H1 (cell line): ENCODE results near the gene PTGIS. TPM values are rescaled to one million over a fixed set of nuclear protein-coding genes. Genes with fewer than 3 reads are reported as not detected.

Source experiments
- ASH2L ChIP-seq: fragments of 200-600, 300-600 bp; sonication (generic); IDR thresholded peaks from one replicate; pipeline ENCODE4 v1.7.1; 2017; ENCODE audit warnings: low read length
- CBX8 ChIP-seq: fragments of 300-800, 300-1000 bp; sonication (generic); IDR thresholded peaks from 2 replicates; pipeline ENCODE4 v1.7.1; 2016; ENCODE audit warnings: low read depth, low read length, borderline replicate concordance
- CEBPB ChIP-seq: IDR thresholded peaks from 2 replicates; pipeline ENCODE4 v1.6.1; 2012; ENCODE audit warnings: low read depth, low read length
- CTCF ChIP-seq, 3 experiments: IDR thresholded peaks; 1 replicate in 2 of 3; 2 replicates in 1 of 3; pipeline versions ENCODE4 v1.5.1 to v1.6.1; 2011; ENCODE audit warnings: low read length in 3 of 3, mild to moderate bottlenecking in 3 of 3, inconsistent platforms in 2 of 3, low read depth in 1 of 3, moderate library complexity in 1 of 3; ENCODE audit not compliant: insufficient read depth in 1 of 3; ENCODE audit errors: control extremely low read depth in 1 of 3
- GABPA ChIP-seq: IDR thresholded peaks from 2 replicates; pipeline ENCODE4 v1.6.1; 2011; ENCODE audit warnings: mild to moderate bottlenecking, low read length, moderate library complexity, borderline replicate concordance; ENCODE audit not compliant: insufficient read depth
- KDM4A ChIP-seq: IDR thresholded peaks from one replicate; pipeline ENCODE4 v1.7.1; 2012; ENCODE audit warnings: low read depth, mild to moderate bottlenecking, moderate library complexity, low read length, inconsistent platforms; ENCODE audit not compliant: severe bottlenecking
- KDM5A ChIP-seq: fragments of 200-600 bp; IDR thresholded peaks from 2 replicates; pipeline ENCODE4 v1.7.1; 2012; ENCODE audit warnings: mild to moderate bottlenecking, low read length, inconsistent platforms, mixed read lengths
- MAFK ChIP-seq: IDR thresholded peaks from 2 replicates; pipeline ENCODE4 v1.6.1; 2012; ENCODE audit warnings: low read depth, mild to moderate bottlenecking, improper control_type of control experiment, low read length
- NANOG ChIP-seq: IDR thresholded peaks from 2 replicates; pipeline ENCODE4 v1.6.1; 2011; ENCODE audit warnings: low read length, low read depth, mild to moderate bottlenecking, inconsistent platforms; ENCODE audit not compliant: insufficient read depth, poor library complexity, severe bottlenecking
- POLR2A ChIP-seq, 2 experiments: IDR thresholded peaks; 1 replicate in 1 of 2; 2 replicates in 1 of 2; pipeline ENCODE4 v1.6.1; 2011; ENCODE audit warnings: low read depth in 2 of 2, low read length in 2 of 2, mild to moderate bottlenecking in 2 of 2; ENCODE audit errors: control extremely low read depth in 1 of 2
- RBBP5 ChIP-seq: IDR thresholded peaks from 2 replicates; pipeline ENCODE4 v1.7.1; 2012; ENCODE audit warnings: low read depth, mild to moderate bottlenecking, inconsistent platforms, low read length, moderate library complexity, borderline replicate concordance
- SIN3A ChIP-seq, 2 experiments: IDR thresholded peaks in 1 of 2; conservative IDR thresholded peaks in 1 of 2; 2 replicates each; pipeline ENCODE4 v1.6.1; 2011 to 2012; ENCODE audit warnings: low read length in 2 of 2, improper control_type of control experiment in 1 of 2, low read depth in 1 of 2, mild to moderate bottlenecking in 1 of 2
- SIRT6 ChIP-seq: IDR thresholded peaks from one replicate; pipeline ENCODE4 v1.7.1; 2012; ENCODE audit warnings: low read length, inconsistent platforms
- TAF7 ChIP-seq: optimal IDR thresholded peaks from 2 replicates; pipeline ENCODE3; 2011; ENCODE audit warnings: low read depth, mild to moderate bottlenecking, inconsistent platforms, low read length, moderate library complexity, borderline replicate concordance
- TBP ChIP-seq: IDR thresholded peaks from 2 replicates; pipeline ENCODE4 v1.6.1; 2011; ENCODE audit warnings: low read depth, low read length, improper control_type of control experiment
- TCF12 ChIP-seq: IDR thresholded peaks from 2 replicates; pipeline ENCODE4 v1.6.1; 2011; ENCODE audit warnings: low read depth, mild to moderate bottlenecking, low read length
- TEAD4 ChIP-seq: IDR thresholded peaks from 2 replicates; pipeline ENCODE4 v1.6.1; 2012; ENCODE audit warnings: low read depth, low read length, inconsistent platforms, mixed read lengths
- USF2 ChIP-seq: IDR thresholded peaks from 2 replicates; pipeline ENCODE4 v1.6.1; 2011; ENCODE audit warnings: low read length, improper control_type of control experiment
- YY1 ChIP-seq: IDR thresholded peaks from 2 replicates; pipeline ENCODE4 v1.6.1; 2011; ENCODE audit warnings: low read depth, mild to moderate bottlenecking, low read length
- ZNF274 ChIP-seq: IDR thresholded peaks from 2 replicates; pipeline ENCODE4 v1.7.0; 2012; ENCODE audit warnings: low read length, borderline replicate concordance; ENCODE audit errors: extremely low read depth
- polyA plus RNA-seq, 7 experiments: library from polyadenylated mRNA; depleted of rRNA in 3 of 7; stranded (reverse) in 5 of 7; unstranded in 2 of 7; fragments of >200 nt in 5 of 7; fragments of 200-250 nt in 2 of 7; gene quantifications; 1 replicate in 5 of 7; 2 replicates in 1 of 7; 4 replicates in 1 of 7; pipeline versions ENCODE4 v1.2.1 to v1.2.3, GENCODE V29; 2011 to 2013; ENCODE audit warnings: missing spikeins in 2 of 7, mixed read lengths in 2 of 7
- total RNA-seq: library from RNA; stranded (reverse); fragmentation: NEBNext Ultra II Directional; extraction: Animal tissue kit (Norgen Biotek cat#: 25700); gene quantifications from 2 replicates; pipeline ENCODE4 v1.2.1, GENCODE V29; 2021

Gene PTGIS
- total and polyA plus RNA-seq, 2 of the 8 experiments (the other 6 are each of a cell fraction or from before 2014, with no cell fraction given) = 29.9 to 35.5 TPM

- peak; percentile 12 for TF ChIP-seq TAF7
- TF ChIP-seq NANOG = no peak
- TF ChIP-seq TCF12 = 0 out of 2 replicates have a peak, but pooled peaks have one; percentile 36
- TF ChIP-seq YY1 = no peak
- no peak for TF ChIP-seq USF2
- no peak for TF ChIP-seq SIRT6
- TF ChIP-seq KDM4A = no peak
- TF ChIP-seq CEBPB = no peak
- peak; percentile 93 for TF ChIP-seq TEAD4
- peak; percentile 39 to 79 for TF ChIP-seq POLR2A (IDR thresholded peaks at IDR 0.05; ENCODE audit: control extremely low read depth in 1 of 2, low read depth in 2 of 2, low read length in 2 of 2)
- no peak for TF ChIP-seq ZNF274
- TF ChIP-seq SIN3A (conservative IDR thresholded peaks at IDR 0.05 in 1 of 2, IDR thresholded peaks at IDR 0.05 in 1 of 2; ENCODE audit: low read depth in 1 of 2, low read length in 2 of 2) = no peak
- no peak for TF ChIP-seq KDM5A
- no peak for TF ChIP-seq CTCF (IDR thresholded peaks at IDR 0.05; ENCODE audit: control extremely low read depth in 1 of 3, insufficient read depth in 1 of 3, low read depth in 1 of 3, low read length in 3 of 3)
- TF ChIP-seq MAFK = no peak
- peak; percentile 13; the same call in 1 of the 2 replicates for TF ChIP-seq RBBP5
- no peak for TF ChIP-seq CBX8
- no peak for TF ChIP-seq ASH2L
- TF ChIP-seq GABPA = no peak
- TF ChIP-seq TBP = no peak
These were observed 578 bp upstream of the PTGIS start (continued) for GRCh38 chr20:49568278-49569151.
